Inferior parietal cortex (tissue), 1 donor: ENCODE measurements around the gene GJB1.
"Not testable (repeated sequence)": the region's sequence is repeated elsewhere in the genome, so short reads cannot be mapped to it uniquely, and the experiment has no call there.

Source experiments
- DNase-seq: peaks from one replicate; pipeline ENCODE4 v3.0.0-alpha.2; 2016; ENCODE audit errors: extremely low spot score

The GJB1 gene

DNA sequence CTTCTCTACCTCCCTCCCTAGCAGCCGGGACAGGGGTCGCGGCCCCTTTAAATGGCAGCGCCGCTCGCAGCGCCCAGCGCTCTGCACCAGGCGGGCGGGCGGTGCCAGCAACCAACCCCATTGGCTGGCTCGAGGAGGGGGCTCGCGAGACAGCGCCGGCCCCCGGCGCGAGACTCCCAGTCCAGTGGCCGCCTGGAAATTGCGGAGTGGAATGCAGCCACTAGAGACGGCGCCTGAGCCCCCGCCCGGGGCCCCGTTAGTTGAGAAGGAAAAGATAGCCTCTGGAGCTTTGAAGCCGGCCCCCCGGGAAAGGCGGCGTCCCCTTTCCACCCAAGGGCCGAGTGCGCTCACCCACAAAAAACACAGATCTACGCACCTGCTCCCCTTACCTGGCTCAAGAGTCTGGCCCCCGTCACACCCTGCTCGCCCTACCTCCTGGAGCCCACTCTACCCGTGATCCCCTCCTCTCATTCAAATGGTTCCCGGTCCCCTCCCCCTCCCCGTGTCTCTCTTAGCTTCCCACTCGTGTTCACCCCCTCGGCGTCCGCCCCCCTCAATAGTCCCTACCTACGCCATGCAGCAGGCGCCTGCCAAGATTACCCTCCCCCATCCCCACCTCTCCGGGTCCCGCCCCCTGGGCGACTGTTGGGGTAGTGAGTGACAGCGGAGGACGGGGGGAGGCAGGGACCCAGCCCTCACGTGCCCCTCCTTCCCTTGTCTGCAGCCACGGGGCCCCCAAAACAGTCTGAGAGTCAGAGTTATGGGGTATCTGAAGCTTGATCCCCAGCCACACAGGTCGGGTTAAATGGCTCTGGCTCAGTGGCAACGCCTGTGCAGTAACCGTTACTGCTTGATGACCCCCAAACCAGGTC is 31.3 kb downstream of the GJB1 start, which contains the start of gene ZMYM3:
ZMYM3 (minus strand) TSS at position 49 of the 872 bp plus-strand sequence. CDS start 885 bp downstream, outside the sequence.
- peak; percentile 73 for DNase-seq

DNA sequence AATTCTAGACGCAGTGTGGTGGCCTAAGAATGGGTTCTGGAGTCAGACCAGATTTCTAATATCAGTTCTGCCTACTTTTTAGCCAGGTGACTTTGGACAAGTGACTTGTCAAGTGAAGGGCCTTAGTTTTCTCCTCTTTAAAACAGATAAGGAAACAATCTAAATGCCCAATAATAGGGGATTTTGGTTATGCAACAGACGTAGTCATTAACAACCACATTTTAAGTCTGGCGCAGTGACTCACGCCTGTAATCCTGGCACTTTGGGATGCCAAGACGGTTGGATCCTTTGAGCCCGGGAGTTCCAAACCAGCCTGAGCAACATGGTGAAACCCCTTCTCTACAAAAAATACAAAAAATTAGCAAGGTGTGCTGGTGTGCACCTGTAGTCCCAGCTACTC is 33.0 kb downstream of the GJB1 start:
- no peak for DNase-seq

DNA sequence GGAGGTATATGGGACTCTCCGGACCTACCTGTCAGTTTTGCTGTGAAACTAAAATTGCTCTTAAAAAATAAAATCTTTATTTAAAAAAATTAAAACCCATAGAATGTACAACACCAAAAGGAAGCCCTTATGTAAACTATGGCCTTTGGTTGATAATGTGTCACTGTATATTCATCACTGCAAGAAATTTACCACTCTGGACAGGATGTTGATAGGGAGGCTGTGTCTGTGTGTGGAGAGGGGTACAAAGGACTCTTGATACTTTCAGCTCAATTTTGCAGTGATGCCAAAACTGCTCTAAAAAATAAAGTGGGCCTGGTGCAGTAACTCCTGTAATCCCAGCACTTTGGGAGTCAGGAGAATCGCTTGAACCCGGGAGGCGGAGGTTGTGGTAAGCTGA is 33.8 kb downstream of the GJB1 start:
- no peak for DNase-seq

DNA sequence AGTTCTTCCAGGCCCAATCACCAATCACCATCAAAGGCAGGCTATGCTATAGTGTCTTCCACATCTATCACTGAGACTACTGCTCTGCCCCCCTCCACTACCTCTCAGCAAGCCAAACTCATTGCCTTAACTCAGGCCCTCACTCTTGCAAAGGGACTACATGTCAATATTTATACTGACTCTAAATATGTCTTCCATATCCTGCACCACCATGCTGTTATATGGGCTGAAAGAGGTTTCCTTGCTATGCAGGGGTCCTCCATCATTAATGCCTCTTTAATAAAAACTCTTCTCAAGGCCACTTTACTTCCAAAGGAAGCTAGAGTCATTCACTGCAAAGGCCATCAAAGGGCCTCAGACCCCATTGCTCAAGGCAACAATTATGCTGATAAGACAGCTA is 45.6 kb downstream of the GJB1 start:
- DNase-seq = not testable (repeated sequence)

DNA sequence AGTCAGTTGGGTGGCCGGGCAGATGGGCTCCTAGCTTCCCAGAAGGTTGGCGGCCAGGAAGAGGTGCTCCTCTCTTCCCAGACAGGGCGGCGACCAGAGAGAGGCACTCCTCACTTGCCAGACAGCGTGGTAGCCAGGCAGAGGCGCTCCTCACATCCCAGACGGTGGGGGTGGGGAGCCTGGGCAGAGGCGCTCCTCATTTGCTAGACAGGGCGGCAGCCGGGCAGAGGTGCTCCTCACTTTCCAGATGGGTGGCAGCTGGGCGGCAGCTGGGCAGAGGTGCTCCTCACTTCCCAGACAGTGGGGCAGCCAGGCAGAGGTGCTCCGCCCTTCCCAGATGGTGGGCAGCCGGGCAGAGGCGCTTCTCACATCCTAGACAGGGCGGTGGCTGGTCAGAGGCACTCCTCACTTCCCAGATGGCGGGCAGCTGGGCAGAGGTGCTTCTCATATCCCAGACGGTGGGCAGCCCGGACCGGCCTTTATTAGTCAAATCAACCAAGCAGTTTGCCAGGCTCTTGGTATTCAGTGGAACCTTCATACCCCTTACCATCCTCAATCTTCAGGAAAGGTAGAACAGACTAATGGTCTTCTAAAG is 46.9 kb downstream of the GJB1 start:
- DNase-seq = no peak

DNA sequence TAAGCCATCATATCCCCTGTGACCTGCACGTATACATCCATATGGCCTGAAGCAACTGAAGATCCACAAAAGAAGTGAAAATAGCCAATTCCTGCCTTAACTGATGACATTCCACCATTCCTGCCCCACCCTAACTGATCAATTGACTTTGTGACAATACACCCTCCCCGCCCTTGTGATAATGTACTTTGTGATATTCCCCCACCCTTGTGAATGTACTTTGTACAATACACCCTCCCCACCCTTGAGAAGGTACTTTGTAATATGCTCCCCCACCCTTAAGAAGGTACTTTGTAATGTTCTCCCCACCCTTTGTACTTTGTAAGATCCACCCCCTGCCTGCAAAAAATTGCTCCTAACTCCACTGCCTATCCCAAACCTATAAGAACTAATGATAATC is 49.3 kb downstream of the GJB1 start:
- DNase-seq = not testable (repeated sequence)
